Tibial nerve (tissue), 4 donors: ENCODE results near the gene ARSG. TPM values are rescaled to one million over a fixed set of nuclear protein-coding genes. Genes with fewer than 3 reads are reported as not detected.

Experiments
- DNase-seq, 2 donors: peaks; one replicate each; pipeline ENCODE4 v3.0.0-alpha.2; 2019; ENCODE audit warnings: low spot score in 2 of 2
- H3K27ac ChIP-seq, 4 donors: fragments of 200-600 bp; sonication (generic) in 3 of 4; one replicate each; pipeline ENCODE4 v1.5.1; 2017 to 2019; ENCODE audit warnings: mild to moderate bottlenecking in 1 of 4
- H3K27me3 ChIP-seq, 2 donors: fragments of 200-600 bp; sonication (generic) in 1 of 2; one replicate each; pipeline versions ENCODE4 v1.5.1 to v1.6.0; 2017 to 2019
- H3K36me3 ChIP-seq, 3 donors: fragments of 200-600 bp; sonication (generic); one replicate each; pipeline ENCODE4 v1.5.1; 2018 to 2019
- H3K4me1 ChIP-seq, 4 donors: fragments of 200-600 bp; sonication (generic) in 3 of 4; one replicate each; pipeline ENCODE4 v1.5.1; 2017 to 2019
- H3K4me3 ChIP-seq, 4 donors: fragments of 200-600 bp; sonication (generic) in 3 of 4; one replicate each; pipeline ENCODE4 v1.5.1; 2017 to 2019; ENCODE audit warnings: mild to moderate bottlenecking in 1 of 4, moderate library complexity in 1 of 4
- H3K9me3 ChIP-seq, 4 donors: fragments of 200-600 bp; sonication (generic) in 3 of 4; one replicate each; pipeline ENCODE4 v1.5.1; 2017 to 2019
- CTCF ChIP-seq, 5 experiments: fragments of 200-600 bp in 3 of 5; fragments of 450-650 bp in 2 of 5; sonication (generic) in 3 of 5; IDR thresholded peaks; one replicate each; pipeline ENCODE4 v1.5.1; 2016 to 2019; ENCODE audit warnings: antibody characterized with exemption in 5 of 5, mild to moderate bottlenecking in 3 of 5, moderate library complexity in 2 of 5
- EP300 ChIP-seq, 2 donors: sonication (generic); formaldehyde crosslinking; IDR thresholded peaks; one replicate each; pipeline ENCODE4 v1.6.1; 2017; ENCODE audit warnings: antibody characterized with exemption in 2 of 2, mild to moderate bottlenecking in 1 of 2
- POLR2A ChIP-seq, 2 donors: fragments of 450-650 bp; IDR thresholded peaks; one replicate each; pipeline ENCODE4 v1.6.1; 2017; ENCODE audit warnings: antibody characterized with exemption in 2 of 2, mild to moderate bottlenecking in 2 of 2, moderate library complexity in 2 of 2
- WGBS, 2 donors: methylation state at CpG; one replicate each; pipeline ENCODE4 v1.1.5; 2018; 5-methylcytosine and 5-hydroxymethylcytosine counted together
- total RNA-seq, 4 donors: library from RNA; depleted of rRNA; stranded (reverse); fragments of >200 nt; gene quantifications; one replicate each; pipeline ENCODE4 v1.1.0, GENCODE V29; 2016

Gene ARSG
- total RNA-seq, 4 donors from 2014 or later = 2.1 to 11.4 (median 4.1) TPM

- 0 to 1% methylated on average over 14 to 18 of the region's 54 CpGs for WGBS, 2 donors
- Histone ChIP-seq H3K9me3 (no peaks in the 10 kb centered on the region), H3K4me3 (peak overlapping the region; percentile 34 to 94 (median 72)), H3K36me3 (no peaks in the 10 kb centered on the region), H3K4me1 (peaks cover 0 to 49% (median 27%) of the 10 kb centered on the region in 4 donors), H3K27ac (peak overlapping the region; percentile 79 to 99 (median 92)), H3K27me3 (no peaks in the 10 kb centered on the region)
- peak in 2 of 5 experiments; percentile 48 to 61 for TF ChIP-seq CTCF (IDR thresholded peaks at IDR 0.05)
- peak; percentile 98 to 99 for TF ChIP-seq EP300 (IDR thresholded peaks at IDR 0.05)
- peak; percentile 98 to 99 for TF ChIP-seq POLR2A (IDR thresholded peaks at IDR 0.05)
- peak; percentile 98 to 99 for DNase-seq
Observed at GRCh38 chr17:68457539-68458259, 166.4 kb downstream of the ARSG start.

- no peak for TF ChIP-seq EP300 (IDR thresholded peaks at IDR 0.05)
- no peak for TF ChIP-seq CTCF (IDR thresholded peaks at IDR 0.05)
- TF ChIP-seq POLR2A (IDR thresholded peaks at IDR 0.05) = no peak
- Histone ChIP-seq H3K9me3 (no peaks in the 10 kb centered on the region), H3K36me3 (no peaks in the 10 kb centered on the region), H3K27me3 (no peaks in the 10 kb centered on the region), H3K4me1 (peaks cover 0 to 51% (median 24%) of the 10 kb centered on the region in 4 donors), H3K27ac (peak overlapping the region; percentile 79 to 99 (median 84)), H3K4me3 (peak overlapping the region; percentile 34 to 92 (median 47))
- WGBS, 2 donors = 39 to 49% methylated on average over 12 of the region's 12 CpGs
- no peak for DNase-seq
Observed at GRCh38 chr17:68458260-68459036, 167.2 kb downstream of the ARSG start.

GRCh38 chr17:68459037-68459639, 167.8 kb downstream of the ARSG start:
- 61 to 71% methylated on average over 1 of the region's 1 CpG for WGBS, 2 donors
- H3K36me3 ChIP-seq = no peaks in the 10 kb centered on the region
- no peak for DNase-seq
- H3K4me3 ChIP-seq = no peak overlapping the region
- H3K27me3 ChIP-seq = no peaks in the 10 kb centered on the region
- peak overlapping the region in 1 of 4 donors; percentile 99 for H3K27ac ChIP-seq
- H3K4me1 ChIP-seq = peaks cover 0 to 45% (median 19%) of the 10 kb centered on the region in 4 donors
- H3K9me3 ChIP-seq = no peaks in the 10 kb centered on the region
- TF ChIP-seq CTCF (IDR thresholded peaks at IDR 0.05) (no peak), EP300 (IDR thresholded peaks at IDR 0.05) (no peak), POLR2A (IDR thresholded peaks at IDR 0.05) (no peak)

- 68 to 76% methylated on average over 2 of the region's 2 CpGs for WGBS, 2 donors
- Histone ChIP-seq H3K9me3 (no peaks in the 10 kb centered on the region), H3K36me3 (no peaks in the 10 kb centered on the region), H3K4me3 (no peak overlapping the region), H3K4me1 (peaks cover 0 to 35% (median 10%) of the 10 kb centered on the region in 4 donors), H3K27ac (no peak overlapping the region), H3K27me3 (no peaks in the 10 kb centered on the region)
- DNase-seq = no peak
- no peak for TF ChIP-seq CTCF (IDR thresholded peaks at IDR 0.05)
- TF ChIP-seq EP300 (IDR thresholded peaks at IDR 0.05) = no peak
- TF ChIP-seq POLR2A (IDR thresholded peaks at IDR 0.05) = no peak
Observed at GRCh38 chr17:68460146-68460545, 168.9 kb downstream of the ARSG start.
